Globus pallidus (tissue), 1 donor: ENCODE measurements around the gene SCARB1.
A peak's percentile ranks its signal among the peaks of the same experiment; 100 is the strongest.

ENCODE experiments used
- DNase-seq: peaks from one replicate; pipeline ENCODE4 v3.0.0-alpha.2; 2015; ENCODE audit warnings: low spot score

Gene SCARB1

GRCh38 chr12:124730455-124730932, 133.2 kb downstream of the SCARB1 start:
- DNase-seq, result no peak

GRCh38 chr12:124727922-124728321, 135.7 kb downstream of the SCARB1 start:
- DNase-seq, result no peak

- DNase-seq, result peak; percentile 64
Observed at GRCh38 chr12:124727264-124727800, 136.3 kb downstream of the SCARB1 start.
